ENCODE data around the gene DNAAF5.
"Not testable (repeated sequence)": the region's sequence is repeated elsewhere in the genome, so short reads cannot be mapped to it uniquely, and the experiment has no call there.

DNAAF5 gene

DNA sequence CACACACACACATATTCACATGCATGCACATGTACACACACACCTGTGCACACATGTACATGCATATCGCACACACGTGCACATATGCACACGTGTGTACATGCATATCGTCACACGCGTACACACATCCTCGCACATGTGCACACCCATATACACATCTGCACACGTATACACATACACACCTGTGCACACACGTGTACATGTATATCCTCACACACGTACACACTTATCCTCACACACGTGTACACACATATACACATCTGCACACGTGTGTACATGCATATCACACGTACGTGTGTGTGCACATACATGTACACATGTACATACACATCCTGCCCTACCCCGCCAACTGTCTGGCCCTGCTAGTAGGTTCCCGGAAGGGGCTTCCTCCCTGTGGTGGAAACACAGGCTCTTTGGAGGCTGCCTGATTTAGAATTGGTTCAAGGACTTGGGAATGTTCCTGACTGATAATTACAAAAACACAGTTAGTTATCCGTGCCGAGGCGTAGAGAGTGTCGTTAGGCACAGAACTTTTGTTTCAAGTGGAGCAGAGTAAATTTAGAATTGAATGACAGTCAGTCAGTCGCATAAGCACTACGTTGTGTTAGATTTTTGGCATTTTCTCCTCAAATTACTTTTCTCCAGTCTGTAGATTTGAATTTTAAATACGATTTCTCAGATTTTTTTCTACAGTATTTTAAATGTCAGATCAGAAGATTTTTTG is 19.1 kb downstream of the DNAAF5 start:
- DNase-seq = no peak

DNA sequence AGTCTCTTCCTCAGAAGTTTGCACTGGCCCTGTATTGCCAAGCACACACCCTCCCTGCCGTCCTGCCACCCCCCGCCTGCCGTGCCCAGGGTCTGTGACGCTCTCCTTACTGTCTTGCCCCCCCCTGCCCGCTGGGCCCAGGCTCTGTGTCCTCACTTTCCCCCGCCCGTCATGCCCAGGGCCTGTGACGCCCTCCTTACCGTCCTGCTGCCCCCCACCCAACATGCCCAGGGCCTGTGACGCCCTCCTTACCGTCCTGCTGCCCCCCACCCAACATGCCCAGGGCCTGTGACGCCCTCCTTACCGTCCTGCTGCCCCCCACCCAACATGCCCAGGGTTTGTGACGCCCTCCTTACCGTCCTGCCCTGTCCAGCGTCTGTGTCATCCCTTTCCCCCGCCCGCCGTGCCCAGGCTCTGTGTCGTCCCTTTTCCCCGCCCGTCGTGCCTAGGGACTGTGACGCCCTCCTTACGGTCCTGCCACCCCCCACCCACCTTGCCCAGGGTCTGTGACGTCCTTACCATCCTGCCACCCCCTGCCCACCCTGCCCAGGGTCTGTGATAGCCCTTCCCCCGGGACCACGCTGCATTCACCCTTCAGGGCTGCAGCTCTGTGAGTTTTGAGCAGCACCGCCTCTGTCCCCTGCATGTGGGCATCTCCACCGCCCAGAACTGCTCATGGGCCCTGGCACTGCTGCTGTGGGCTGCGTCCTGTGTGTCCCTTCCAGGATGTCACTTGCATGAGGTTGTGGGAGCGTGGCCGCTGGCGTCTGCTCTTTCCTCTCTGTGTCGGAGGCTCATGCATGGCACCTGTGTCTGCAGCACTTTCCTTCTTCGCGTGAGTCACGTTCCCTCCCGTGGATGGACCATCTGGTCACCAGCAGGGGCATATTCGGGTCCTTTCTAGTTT is 19.9 kb downstream of the DNAAF5 start:
- DNase-seq = no peak

DNA sequence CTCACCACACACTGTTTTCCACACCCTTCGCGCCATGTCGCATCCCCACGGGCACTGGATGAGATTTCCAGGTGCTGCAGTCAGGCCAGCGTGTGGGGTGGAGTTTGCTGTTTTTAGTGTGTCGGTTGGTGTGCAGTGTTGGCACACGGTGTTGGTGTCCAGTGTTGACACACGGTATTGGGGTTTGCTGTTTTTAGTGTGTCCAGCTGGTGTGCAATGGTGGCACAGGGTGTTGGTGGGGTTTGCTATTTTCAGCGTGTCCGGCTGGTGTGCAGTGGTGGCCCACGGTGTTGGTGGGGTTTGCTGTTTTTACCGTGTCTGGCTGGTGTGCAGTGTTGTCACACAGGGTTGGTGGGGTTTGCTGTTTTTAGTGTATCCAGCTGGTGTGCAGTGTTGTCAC is 20.7 kb downstream of the DNAAF5 start:
- DNase-seq = no peak

- DNase-seq = no peak
These were observed 21.9 kb downstream of the DNAAF5 start for GRCh38 chr7:748446-748845.

- peak in 8 of 58 donors; percentile 4 to 38 (median 19) for DNase-seq
These were observed 22.6 kb downstream of the DNAAF5 start for GRCh38 chr7:749140-749551.

- no peak for DNase-seq
These were observed 23.8 kb downstream of the DNAAF5 start for GRCh38 chr7:750111-750905.

DNA sequence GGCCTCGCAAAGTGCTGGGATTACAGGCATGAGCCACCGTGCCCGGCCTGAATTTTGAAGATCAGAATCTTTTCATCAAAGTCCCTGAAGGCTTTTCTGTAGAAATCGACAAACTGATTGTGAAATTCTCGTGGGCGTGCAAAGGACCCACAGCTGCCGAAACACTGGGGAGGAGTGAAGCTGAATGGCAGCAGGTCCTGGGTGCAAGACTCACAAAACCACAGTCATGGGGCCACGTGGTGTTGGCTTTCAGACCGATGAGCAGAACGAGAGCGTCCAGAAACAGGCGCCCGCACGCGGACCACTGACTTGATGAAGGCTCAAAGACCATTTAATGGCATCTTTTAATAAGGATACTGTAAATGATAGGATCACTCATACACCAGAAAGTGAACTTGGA is 25.3 kb downstream of the DNAAF5 start:
- DNase-seq = no peak

- not testable (repeated sequence) for DNase-seq
These were observed 25.8 kb downstream of the DNAAF5 start for GRCh38 chr7:752256-752655.

DNA sequence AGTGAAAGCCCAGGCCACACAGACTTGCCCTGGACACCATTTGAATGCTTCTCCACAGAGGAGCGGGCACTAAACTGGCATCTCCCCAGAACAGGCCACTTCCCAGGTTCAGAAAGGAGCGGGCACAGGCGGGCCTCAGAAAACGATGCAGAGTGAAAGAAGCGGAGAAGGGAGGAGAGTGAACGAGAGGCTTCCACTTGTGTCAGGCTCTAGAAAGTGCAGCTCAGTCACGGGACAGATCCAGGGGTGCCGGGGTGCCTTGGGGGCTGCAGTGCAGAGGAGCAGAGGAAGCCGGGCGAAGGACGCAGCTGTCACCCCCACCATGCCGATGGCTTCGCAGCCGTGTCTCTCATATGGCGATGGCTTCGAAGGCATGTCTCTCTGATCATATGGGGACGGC is 26.7 kb downstream of the DNAAF5 start:
- no peak for DNase-seq

DNA sequence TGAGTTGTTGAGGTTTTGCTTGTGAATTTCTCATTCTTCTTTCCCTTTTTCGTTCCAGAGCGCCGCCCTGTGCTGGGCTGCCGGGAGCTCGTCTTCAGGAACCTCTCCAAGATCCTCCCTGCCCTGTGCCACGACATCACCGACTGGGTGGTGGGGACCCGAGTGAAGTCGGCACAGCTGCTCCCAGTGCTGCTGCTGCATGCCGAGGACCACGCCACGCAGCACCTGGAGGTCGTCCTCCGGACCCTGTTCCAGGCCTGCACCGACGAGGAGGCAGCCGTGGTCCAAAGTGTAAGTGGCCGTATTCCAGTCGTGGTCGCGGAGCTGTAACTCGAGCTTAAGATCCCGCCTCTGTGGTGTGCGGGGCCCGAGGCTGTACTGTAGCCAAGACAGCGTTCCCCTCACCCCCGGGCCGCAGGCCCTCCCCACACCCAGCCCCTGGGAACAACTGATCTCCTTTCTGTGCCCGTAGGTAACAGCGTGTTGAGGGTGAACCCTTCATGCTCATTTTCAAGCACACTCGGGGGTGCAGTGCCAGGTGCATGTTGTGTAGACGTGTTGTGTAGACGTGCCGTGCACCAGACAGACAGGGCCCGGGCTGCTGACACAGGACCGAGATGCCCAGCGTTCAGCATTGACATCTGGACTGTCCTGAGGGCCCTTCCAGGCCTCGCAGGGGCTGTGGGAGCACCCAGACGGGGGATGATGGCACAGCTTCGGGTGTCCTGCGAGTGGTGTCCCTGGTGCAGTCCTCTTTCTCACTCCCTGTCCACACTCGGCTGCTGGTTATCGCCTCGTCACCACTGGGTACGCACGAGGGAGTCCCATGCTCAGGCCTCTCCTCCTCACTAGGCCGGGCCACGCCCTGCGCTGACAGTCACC is 28.3 kb downstream of the DNAAF5 start:
- no peak for DNase-seq

DNA sequence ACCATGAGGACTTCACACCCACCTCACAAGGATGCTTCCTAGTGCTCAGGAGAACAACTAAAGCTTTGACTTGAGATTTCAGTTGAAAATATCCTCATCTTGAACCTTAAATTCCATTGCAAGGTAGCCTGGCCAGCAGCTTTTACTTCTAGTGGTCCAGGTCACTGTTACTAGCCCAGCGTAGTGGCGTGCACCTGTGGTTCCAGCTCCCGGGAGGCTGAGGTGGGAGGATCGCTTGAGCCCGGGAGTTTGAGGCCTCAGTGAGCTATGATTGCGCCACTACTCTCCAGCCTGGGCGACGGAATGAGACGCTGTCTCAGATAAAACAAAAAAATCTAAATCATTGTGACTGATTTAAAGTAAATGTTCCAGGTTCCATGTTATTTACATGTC is 28.9 kb downstream of the DNAAF5 start:
- DNase-seq = no peak

- DNase-seq = no peak
These were observed 29.9 kb downstream of the DNAAF5 start for GRCh38 chr7:756231-756927.

DNA sequence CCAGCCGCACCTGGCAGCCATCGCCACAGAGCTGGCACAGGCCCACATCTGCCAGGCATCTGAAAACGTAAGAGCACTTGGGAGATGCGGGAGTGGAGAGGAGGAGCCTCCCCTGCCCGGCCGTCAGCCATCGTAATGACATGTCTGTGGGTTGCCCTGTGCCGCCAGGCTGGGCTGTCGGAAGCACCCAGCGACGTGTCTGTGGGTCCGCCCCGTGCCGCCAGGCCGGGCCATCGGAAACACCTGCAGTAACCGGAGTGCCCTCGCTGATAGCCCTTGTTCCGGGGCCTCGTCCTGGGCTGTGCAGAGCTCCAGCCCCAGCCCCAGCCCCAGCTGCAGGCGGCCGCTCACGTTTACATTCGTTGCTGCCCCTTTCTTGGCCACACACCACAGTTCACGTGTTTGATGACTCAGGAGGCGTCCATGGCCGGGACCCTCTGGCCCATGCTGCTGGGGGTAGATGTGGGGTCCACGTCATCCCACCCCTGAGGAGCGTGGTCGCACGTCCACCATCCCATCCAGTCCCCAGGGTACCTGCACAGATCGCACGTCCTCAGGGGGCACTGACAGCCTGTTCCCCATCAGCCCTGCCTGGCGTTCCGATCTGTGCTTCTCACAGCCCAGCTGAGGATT is 30.5 kb downstream of the DNAAF5 start:
- no peak for DNase-seq

DNA sequence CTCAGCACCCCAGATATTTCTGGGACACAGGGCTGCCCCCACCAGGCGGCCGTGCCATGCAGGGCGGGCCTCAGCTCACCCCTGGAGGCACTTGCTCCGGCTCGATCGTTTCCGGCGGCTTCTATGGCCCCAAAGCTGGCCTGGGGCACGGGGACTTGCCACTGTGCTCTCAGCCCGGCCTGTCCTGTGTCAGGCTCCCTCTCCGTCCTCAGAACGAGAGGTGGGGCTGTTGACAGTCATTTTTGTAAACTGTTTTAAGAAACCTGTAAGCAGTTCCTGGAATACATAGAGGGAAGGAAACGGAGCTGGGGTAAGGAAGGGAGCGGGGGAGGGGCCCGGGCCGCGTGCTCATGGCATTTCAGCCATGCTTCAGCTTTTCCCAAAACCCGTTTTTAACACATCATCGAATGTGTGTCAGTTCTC is 31.3 kb downstream of the DNAAF5 start:
- no peak for DNase-seq

DNA sequence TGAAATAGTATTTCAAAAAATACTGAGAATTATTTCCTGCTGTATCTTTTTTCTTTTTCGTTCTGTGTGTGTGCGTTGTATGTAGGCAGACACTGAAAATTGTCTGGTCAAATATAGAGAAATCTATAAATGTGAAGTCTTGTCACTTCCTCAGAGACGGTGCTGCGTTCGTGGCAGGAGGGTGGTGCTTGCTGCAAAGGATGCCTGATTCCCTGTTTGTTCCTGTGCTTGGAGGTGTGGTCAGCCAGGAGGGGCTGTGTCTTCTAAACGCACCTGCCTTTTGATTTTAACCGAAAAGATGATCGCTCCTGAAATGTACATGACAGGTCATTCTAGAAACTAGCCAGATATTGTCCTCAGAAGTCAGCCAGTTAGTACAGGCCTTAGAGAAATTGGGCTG is 33.1 kb downstream of the DNAAF5 start:
- no peak for DNase-seq

GRCh38 chr7:760006-760405 is 33.5 kb downstream of the DNAAF5 start:
- DNase-seq = no peak

- DNase-seq = no peak
These were observed 34.6 kb downstream of the DNAAF5 start for GRCh38 chr7:761101-761500.

GRCh38 chr7:761631-762030 is 35.1 kb downstream of the DNAAF5 start:
- no peak for DNase-seq

GRCh38 chr7:762885-763284 is 36.4 kb downstream of the DNAAF5 start:
- DNase-seq = no peak

DNA sequence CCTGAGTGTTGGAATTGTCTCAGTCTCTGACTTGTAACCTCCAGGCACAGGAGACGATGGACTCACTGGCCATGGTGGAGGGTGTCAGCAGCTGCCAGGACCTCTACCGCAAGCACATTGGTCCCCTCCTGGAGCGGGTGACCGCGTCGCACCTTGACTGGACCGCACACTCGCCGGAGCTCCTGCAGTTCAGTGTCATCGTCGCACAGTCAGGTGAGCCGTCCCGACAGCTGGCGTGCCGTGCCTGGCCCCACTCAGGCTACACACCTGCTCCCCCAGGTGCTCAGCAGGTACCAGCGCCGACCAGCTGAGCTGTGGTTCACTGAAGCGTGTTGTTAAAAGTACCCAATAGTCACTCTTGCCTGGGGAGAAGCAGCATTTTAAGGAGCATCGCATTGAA is 37.3 kb downstream of the DNAAF5 start:
- DNase-seq = no peak

Data from anterior cingulate cortex (tissue), 58 donors.